ENCODE measurements around the gene OR2AE1. TPM values are rescaled to one million over a fixed set of nuclear protein-coding genes. Genes with fewer than 3 reads are reported as not detected.

The OR2AE1 gene
- total and polyA plus RNA-seq, 2 donors (not counting 1 experiment from before 2014, with no cell fraction given), result 0.43 to 1.3 TPM

DNA sequence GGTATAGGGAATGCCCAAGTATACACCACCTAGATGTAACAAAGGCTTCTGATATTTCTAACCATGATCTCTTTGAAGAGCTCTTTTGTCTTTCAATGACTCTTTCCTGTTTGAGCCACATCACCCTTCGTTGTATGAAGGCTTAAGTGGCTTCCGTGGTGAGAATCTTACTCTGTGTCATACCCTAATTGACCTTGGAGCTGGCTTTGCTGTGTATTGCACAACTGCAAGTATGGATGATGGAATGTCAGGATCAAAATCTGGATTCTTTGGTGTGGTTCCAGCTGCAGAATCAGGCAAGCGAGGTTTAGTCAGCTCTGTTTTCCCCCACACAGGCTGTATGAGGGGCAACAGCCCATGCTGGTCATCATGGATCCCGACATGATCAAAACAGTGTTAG, 33.0 kb downstream of the OR2AE1 start:
- ChIA-PET POLR2A (no interaction called here), CTCF (no interaction called here)
- H3K4me2 ChIP-seq (replicated peaks; ENCODE audit: low read depth, low read length, poor library complexity, severe bottlenecking), result no peak overlapping the region
- H3K9me3 Mint-ChIP-seq (ENCODE audit: insufficient read depth), result no peaks in the 10 kb centered on the region
- H2AFZ ChIP-seq (ENCODE audit: insufficient read depth, low read depth, low read length, poor library complexity, severe bottlenecking), result no peak overlapping the region
- H4K20me1 ChIP-seq (ENCODE audit: control insufficient read depth, insufficient read depth, low read length, poor library complexity, severe bottlenecking), result no peaks in the 10 kb centered on the region
- no peaks in the 10 kb centered on the region for H3K9me3 ChIP-seq (ENCODE audit: control extremely low read depth in 1 of 3, control insufficient read depth in 2 of 3, insufficient read depth in 1 of 3, low read length in 2 of 3)
- TF ChIP-seq, protein P1, sequence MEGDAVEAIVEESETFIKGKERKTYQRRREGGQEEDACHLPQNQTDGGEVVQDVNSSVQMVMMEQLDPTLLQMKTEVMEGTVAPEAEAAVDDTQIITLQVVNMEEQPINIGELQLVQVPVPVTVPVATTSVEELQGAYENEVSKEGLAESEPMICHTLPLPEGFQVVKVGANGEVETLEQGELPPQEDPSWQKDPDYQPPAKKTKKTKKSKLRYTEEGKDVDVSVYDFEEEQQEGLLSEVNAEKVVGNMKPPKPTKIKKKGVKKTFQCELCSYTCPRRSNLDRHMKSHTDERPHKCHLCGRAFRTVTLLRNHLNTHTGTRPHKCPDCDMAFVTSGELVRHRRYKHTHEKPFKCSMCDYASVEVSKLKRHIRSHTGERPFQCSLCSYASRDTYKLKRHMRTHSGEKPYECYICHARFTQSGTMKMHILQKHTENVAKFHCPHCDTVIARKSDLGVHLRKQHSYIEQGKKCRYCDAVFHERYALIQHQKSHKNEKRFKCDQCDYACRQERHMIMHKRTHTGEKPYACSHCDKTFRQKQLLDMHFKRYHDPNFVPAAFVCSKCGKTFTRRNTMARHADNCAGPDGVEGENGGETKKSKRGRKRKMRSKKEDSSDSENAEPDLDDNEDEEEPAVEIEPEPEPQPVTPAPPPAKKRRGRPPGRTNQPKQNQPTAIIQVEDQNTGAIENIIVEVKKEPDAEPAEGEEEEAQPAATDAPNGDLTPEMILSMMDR (IDR thresholded peaks at IDR 0.05), result no peak
- H3K36me3 ChIP-seq (replicated peaks in 1 of 2; ENCODE audit: control extremely low read depth in 1 of 2, control insufficient read depth in 1 of 2, extremely low read depth in 1 of 2, insufficient read depth in 2 of 2, low read length in 1 of 2), result no peaks in the 10 kb centered on the region
- no peak for ATAC-seq (ENCODE audit: low read depth)
- intact Hi-C loops (cut with micrococcal nuclease), result no loop called here
- peaks cover 44% of the 10 kb centered on the region for H3K27me3 Mint-ChIP-seq
- no peaks in the 10 kb centered on the region for H3K79me2 ChIP-seq (ENCODE audit: control insufficient read depth, insufficient read depth, low read length)
- no peak overlapping the region for H3K27ac Mint-ChIP-seq
- H3K4me1 Mint-ChIP-seq, result no peaks in the 10 kb centered on the region
- no peak overlapping the region for H3K4me3 ChIP-seq (ENCODE audit: control extremely low read depth in 1 of 5, extremely low read depth in 1 of 5, insufficient read depth in 1 of 5, low read depth in 2 of 5, low read length in 4 of 5)
- H3K9ac ChIP-seq (ENCODE audit: low read length), result no peak overlapping the region
- no peak overlapping the region for H3K4me3 Mint-ChIP-seq
- DNase-seq, result no peak
- H3K27ac ChIP-seq (ENCODE audit: low read length in 2 of 2), result no peak overlapping the region
- WGBS (ENCODE audit: insufficient coverage), result 100% methylated on average over 1 of the region's 4 CpGs
- no peaks in the 10 kb centered on the region for H3K4me1 ChIP-seq (ENCODE audit: control insufficient read depth in 2 of 2, insufficient read depth in 2 of 2, low read length in 2 of 2)
- H3K27me3 ChIP-seq (replicated peaks in 1 of 4; ENCODE audit: control extremely low read depth in 1 of 4, control insufficient read depth in 3 of 4, insufficient read depth in 4 of 4, low read length in 3 of 4), result peaks cover 0 to 6% (median 2%) of the 10 kb centered on the region in 4 experiments

DNA sequence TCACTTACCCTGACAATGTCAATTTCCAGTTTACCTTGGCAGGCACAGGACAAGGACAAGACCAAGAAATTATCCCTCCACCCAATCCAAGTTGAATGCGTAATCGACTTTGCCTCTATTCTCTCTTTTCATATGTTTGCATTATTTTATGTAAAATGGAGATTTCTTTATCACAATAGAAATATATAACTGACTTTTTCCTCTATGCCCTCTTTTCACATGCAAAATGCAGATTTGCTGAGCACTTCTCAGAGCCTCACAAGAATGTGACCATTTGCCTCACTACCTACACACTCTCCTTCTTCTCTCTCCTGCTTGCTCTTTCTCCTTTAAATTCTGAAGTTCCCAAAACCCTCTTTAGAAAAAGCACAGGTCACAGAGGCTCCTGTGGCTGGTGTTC, 33.9 kb downstream of the OR2AE1 start:
- intact Hi-C loops (cut with micrococcal nuclease), result no loop called here
- Histone ChIP-seq H3K9ac (ENCODE audit: low read length) (no peak overlapping the region), H2AFZ (ENCODE audit: insufficient read depth, low read depth, low read length, poor library complexity, severe bottlenecking) (no peak overlapping the region), H4K20me1 (ENCODE audit: control insufficient read depth, insufficient read depth, low read length, poor library complexity, severe bottlenecking) (no peaks in the 10 kb centered on the region), H3K4me1 (ENCODE audit: control insufficient read depth in 2 of 2, insufficient read depth in 2 of 2, low read length in 2 of 2) (no peaks in the 10 kb centered on the region), H3K9me3 (ENCODE audit: control extremely low read depth in 1 of 3, control insufficient read depth in 2 of 3, insufficient read depth in 1 of 3, low read length in 2 of 3) (no peaks in the 10 kb centered on the region), H3K4me3 (ENCODE audit: control extremely low read depth in 1 of 5, extremely low read depth in 1 of 5, insufficient read depth in 1 of 5, low read depth in 2 of 5, low read length in 4 of 5) (no peak overlapping the region), H3K27ac (ENCODE audit: low read length in 2 of 2) (no peak overlapping the region), H3K79me2 (ENCODE audit: control insufficient read depth, insufficient read depth, low read length) (no peaks in the 10 kb centered on the region), H3K27me3 (replicated peaks in 1 of 4; ENCODE audit: control extremely low read depth in 1 of 4, control insufficient read depth in 3 of 4, insufficient read depth in 4 of 4, low read length in 3 of 4) (peaks cover 0 to 6% (median 0%) of the 10 kb centered on the region in 4 experiments), H3K36me3 (replicated peaks in 1 of 2; ENCODE audit: control extremely low read depth in 1 of 2, control insufficient read depth in 1 of 2, extremely low read depth in 1 of 2, insufficient read depth in 2 of 2, low read length in 1 of 2) (no peaks in the 10 kb centered on the region), H3K4me2 (replicated peaks; ENCODE audit: low read depth, low read length, poor library complexity, severe bottlenecking) (no peak overlapping the region)
- Mint-ChIP-seq H3K9me3 (ENCODE audit: insufficient read depth) (no peaks in the 10 kb centered on the region), H3K4me1 (peaks cover under 1% of the 10 kb centered on the region), H3K27me3 (peaks cover 38% of the 10 kb centered on the region), H3K27ac (no peak overlapping the region), H3K4me3 (no peak overlapping the region)
- WGBS (ENCODE audit: insufficient coverage), result no CpG with 5 or more reads among the region's 2 CpGs
- no peak for ATAC-seq (ENCODE audit: low read depth)
- DNase-seq, result no peak
- no peak for TF ChIP-seq EZH2 (IDR thresholded peaks at IDR 0.05; ENCODE audit: borderline replicate concordance, insufficient read depth, low read depth, low read length, poor library complexity, severe bottlenecking)
- TF ChIP-seq, protein P1 (IDR thresholded peaks at IDR 0.05), result no peak
- ChIA-PET CTCF (no interaction called here), POLR2A (no interaction called here)
